H1 (cell line): ENCODE data around the gene A4GALT. TPM values are rescaled to one million over a fixed set of nuclear protein-coding genes. Genes with fewer than 3 reads are reported as not detected.

Experiments used
- CTCF ChIA-PET: fragments of 300-600 bp; sonication (Branson Sonifier 250); formaldehyde crosslinking; loops from one replicate; lab custom pipeline; 2021; ENCODE audit not compliant: partially characterized antibody; lab: Charles Lee
- POLR2A ChIA-PET: fragments of 300-600 bp; sonication (Branson Sonifier 250); formaldehyde crosslinking; loops from one replicate; lab custom pipeline; 2021; ENCODE audit warnings: inconsistent platforms; ENCODE audit not compliant: partially characterized antibody; lab: Charles Lee
- DNase-seq, 2 experiments: peaks; one replicate each; pipeline versions ENCODE4 v3.0.0 to v3.0.0-alpha.2; 2010 to 2022; ENCODE audit warnings: low spot score in 2 of 2, low read depth in 1 of 2, mixed read lengths in 1 of 2
- FAIRE-seq: peaks from 2 replicates; lab custom pipeline; 2011; peaks lifted over from hg19 to GRCh38; lab: Jason Lieb, UNC
- H2AFZ ChIP-seq: 2 replicates; pipeline ENCODE4 v1.8.1; 2012; ENCODE audit warnings: low read length, inconsistent platforms
- H2AK5ac ChIP-seq: 2 replicates; pipeline ENCODE4 v1.6.1; 2013; ENCODE audit warnings: low read depth, low read length
- H2BK120ac ChIP-seq: replicated peaks from 2 replicates; pipeline ENCODE3; 2013; ENCODE audit warnings: low read depth, low read length, inconsistent platforms
- H2BK12ac ChIP-seq: 2 replicates; pipeline ENCODE4 v1.6.1; 2013; ENCODE audit warnings: low read depth, low read length
- H2BK15ac ChIP-seq: 2 replicates; pipeline ENCODE4 v1.6.1; 2013; ENCODE audit warnings: low read length
- H2BK20ac ChIP-seq: 2 replicates; pipeline ENCODE4 v1.6.1; 2013; ENCODE audit warnings: low read length
- H2BK5ac ChIP-seq: 2 replicates; pipeline ENCODE4 v1.6.1; 2013; ENCODE audit warnings: low read depth, low read length
- H3K14ac ChIP-seq: 2 replicates; pipeline ENCODE4 v1.6.1; 2013; ENCODE audit warnings: inconsistent platforms; ENCODE audit not compliant: insufficient read length
- H3K18ac ChIP-seq: 2 replicates; pipeline ENCODE4 v1.6.1; 2013; ENCODE audit warnings: low read length; ENCODE audit errors: extremely low read depth
- H3K23ac ChIP-seq: 2 replicates; pipeline ENCODE4 v1.6.1; 2013; ENCODE audit warnings: inconsistent platforms; ENCODE audit not compliant: insufficient read length
- H3K23me2 ChIP-seq: 2 replicates; pipeline ENCODE4 v1.6.1; 2013; ENCODE audit warnings: low read depth, low read length
- H3K27ac ChIP-seq: 2 replicates; pipeline ENCODE4 v1.6.1; 2011; ENCODE audit warnings: low read depth, low read length, inconsistent platforms
- H3K27me3 ChIP-seq, 4 experiments: replicated peaks in 1 of 4; 1 replicate in 1 of 4; 2 replicates in 3 of 4; pipeline versions ENCODE4 v1.6.1 to v1.8.1; 2011 to 2013; ENCODE audit warnings: low read length in 3 of 4, mild to moderate bottlenecking in 3 of 4, inconsistent platforms in 2 of 4, mixed read lengths in 2 of 4, moderate library complexity in 1 of 4; ENCODE audit not compliant: control insufficient read depth in 3 of 4, insufficient read depth in 3 of 4; ENCODE audit errors: extremely low read depth in 1 of 4
- H3K36me3 ChIP-seq, 4 experiments: 2 replicates each; pipeline versions ENCODE4 v1.6.1 to v1.8.1; 2011 to 2013; ENCODE audit warnings: mild to moderate bottlenecking in 4 of 4, low read length in 3 of 4, moderate library complexity in 2 of 4, control low read depth in 1 of 4, inconsistent platforms in 1 of 4; ENCODE audit not compliant: insufficient read depth in 4 of 4, control insufficient read depth in 2 of 4
- H3K4ac ChIP-seq: replicated peaks from 2 replicates; pipeline ENCODE3; 2013; ENCODE audit warnings: low read length, low read depth, mixed read lengths, inconsistent platforms; ENCODE audit not compliant: insufficient read length
- H3K4me1 ChIP-seq, 4 experiments: replicated peaks in 1 of 4; 1 replicate in 1 of 4; 2 replicates in 3 of 4; pipeline versions ENCODE4 v1.6.1 to v1.8.1; 2011 to 2013; ENCODE audit warnings: low read length in 3 of 4, inconsistent platforms in 2 of 4, mixed read lengths in 1 of 4; ENCODE audit not compliant: insufficient read depth in 4 of 4, control insufficient read depth in 3 of 4
- H3K4me2 ChIP-seq, 2 experiments: 2 replicates each; pipeline versions ENCODE4 v1.6.1 to v1.8.1; 2011 to 2013; ENCODE audit warnings: low read depth in 2 of 2, low read length in 2 of 2, control low read depth in 1 of 2, inconsistent platforms in 1 of 2, mild to moderate bottlenecking in 1 of 2; ENCODE audit not compliant: insufficient read depth in 1 of 2
- H3K4me3 ChIP-seq, 4 experiments: fragments of 200-600, 300-600 bp in 1 of 4; sonication (generic), shearing (Covaris generic), sonication (Bioruptor Twin) in 1 of 4; 2 replicates each; pipeline versions ENCODE4 v1.5.1 to v1.8.1; 2011 to 2016; ENCODE audit warnings: low read length in 4 of 4, low read depth in 3 of 4, control low read depth in 2 of 4, inconsistent platforms in 2 of 4, mild to moderate bottlenecking in 2 of 4, mixed read lengths in 1 of 4, moderate library complexity in 1 of 4; ENCODE audit not compliant: insufficient read depth in 2 of 4; ENCODE audit errors: extremely low read depth in 1 of 4
- H3K56ac ChIP-seq: replicated peaks from 2 replicates; pipeline ENCODE3; 2013; ENCODE audit warnings: low read depth, mild to moderate bottlenecking, mixed read lengths, low read length, inconsistent platforms; ENCODE audit not compliant: insufficient read length
- H3K79me1 ChIP-seq: 2 replicates; pipeline ENCODE4 v1.6.1; 2013; ENCODE audit warnings: low read depth, low read length, control low read depth
- H3K79me2 ChIP-seq, 2 experiments: 2 replicates each; pipeline versions ENCODE4 v1.6.1 to v1.8.1; 2012 to 2013; ENCODE audit warnings: low read length in 2 of 2, mild to moderate bottlenecking in 2 of 2, inconsistent platforms in 1 of 2; ENCODE audit not compliant: insufficient read depth in 2 of 2, control insufficient read depth in 1 of 2
- H3K9ac ChIP-seq, 4 experiments: replicated peaks in 1 of 4; 1 replicate in 1 of 4; 2 replicates in 3 of 4; pipeline versions ENCODE4 v1.6.1 to v1.8.1; 2011 to 2013; ENCODE audit warnings: low read depth in 3 of 4, low read length in 3 of 4, control low read depth in 2 of 4, mild to moderate bottlenecking in 2 of 4, moderate library complexity in 2 of 4, inconsistent platforms in 1 of 4; ENCODE audit errors: extremely low read depth in 1 of 4
- H3K9me3 ChIP-seq, 2 experiments: 2 replicates each; pipeline versions ENCODE4 v1.6.1 to v1.8.1; 2012 to 2013; ENCODE audit warnings: mild to moderate bottlenecking in 2 of 2, moderate library complexity in 2 of 2, control low read depth in 1 of 2, inconsistent platforms in 1 of 2, low read depth in 1 of 2, low read length in 1 of 2, mixed read lengths in 1 of 2; ENCODE audit not compliant: insufficient read depth in 2 of 2
- H4K20me1 ChIP-seq, 2 experiments: replicated peaks in 1 of 2; 2 replicates each; pipeline versions ENCODE3 to v1.8.1; 2011 to 2013; ENCODE audit warnings: inconsistent platforms in 2 of 2, low read length in 2 of 2, mild to moderate bottlenecking in 1 of 2; ENCODE audit not compliant: insufficient read depth in 2 of 2, control insufficient read depth in 1 of 2
- H4K5ac ChIP-seq: 2 replicates; pipeline ENCODE4 v1.6.1; 2013; ENCODE audit warnings: low read length, low read depth, mixed read lengths, inconsistent platforms; ENCODE audit not compliant: insufficient read length
- H4K8ac ChIP-seq: 2 replicates; pipeline ENCODE4 v1.8.0; 2013; ENCODE audit warnings: mild to moderate bottlenecking, moderate library complexity, low read length, inconsistent platforms; ENCODE audit not compliant: insufficient read depth; ENCODE audit errors: extremely low read depth
- H4K91ac ChIP-seq: replicated peaks from 2 replicates; pipeline ENCODE3; 2013; ENCODE audit warnings: low read length, mixed read lengths, inconsistent platforms; ENCODE audit not compliant: insufficient read length
- ATF3 ChIP-seq: IDR thresholded peaks from 2 replicates; pipeline ENCODE4 v1.6.1; 2011; ENCODE audit warnings: low read depth, mild to moderate bottlenecking, low read length; ENCODE audit not compliant: insufficient read depth
- BCL11A ChIP-seq, 2 experiments: IDR thresholded peaks; one replicate each; pipeline ENCODE4 v1.6.1; 2011; ENCODE audit warnings: low read depth in 2 of 2, low read length in 2 of 2, mild to moderate bottlenecking in 2 of 2
- CHD2 ChIP-seq: IDR thresholded peaks from 2 replicates; pipeline ENCODE4 v1.6.1; 2012; ENCODE audit warnings: low read length, improper control_type of control experiment
- POLR2A ChIP-seq, 2 experiments: IDR thresholded peaks; 1 replicate in 1 of 2; 2 replicates in 1 of 2; pipeline ENCODE4 v1.6.1; 2011; ENCODE audit warnings: low read depth in 2 of 2, low read length in 2 of 2, mild to moderate bottlenecking in 2 of 2; ENCODE audit errors: control extremely low read depth in 1 of 2
- POLR2AphosphoS5 ChIP-seq: IDR thresholded peaks from 2 replicates; pipeline ENCODE4 v1.6.1; 2011; ENCODE audit warnings: low read depth, low read length
- RAD21 ChIP-seq, 2 experiments: IDR thresholded peaks in 1 of 2; conservative IDR thresholded peaks in 1 of 2; 2 replicates each; pipeline ENCODE4 v1.6.1; 2011; ENCODE audit warnings: low read depth in 2 of 2, low read length in 2 of 2, improper control_type of control experiment in 1 of 2, inconsistent platforms in 1 of 2, mild to moderate bottlenecking in 1 of 2, moderate library complexity in 1 of 2
- RNF2 ChIP-seq: fragments of 200-900, 300-1000 bp; sonication (generic); IDR thresholded peaks from 2 replicates; pipeline ENCODE4 v1.7.1; 2016; ENCODE audit warnings: borderline replicate concordance, low read depth, mild to moderate bottlenecking, antibody characterized with exemption, low read length; ENCODE audit not compliant: poor library complexity, severe bottlenecking; ENCODE audit errors: missing control alignments
- SIN3A ChIP-seq, 2 experiments: IDR thresholded peaks in 1 of 2; conservative IDR thresholded peaks in 1 of 2; 2 replicates each; pipeline ENCODE4 v1.6.1; 2011 to 2012; ENCODE audit warnings: low read length in 2 of 2, improper control_type of control experiment in 1 of 2, low read depth in 1 of 2, mild to moderate bottlenecking in 1 of 2
- SP1 ChIP-seq: IDR thresholded peaks from 2 replicates; pipeline ENCODE4 v1.6.1; 2011; ENCODE audit warnings: low read depth, low read length
- TAF7 ChIP-seq: optimal IDR thresholded peaks from 2 replicates; pipeline ENCODE3; 2011; ENCODE audit warnings: low read depth, mild to moderate bottlenecking, inconsistent platforms, low read length, moderate library complexity, borderline replicate concordance
- TBP ChIP-seq: IDR thresholded peaks from 2 replicates; pipeline ENCODE4 v1.6.1; 2011; ENCODE audit warnings: low read depth, low read length, improper control_type of control experiment
- TCF12 ChIP-seq: IDR thresholded peaks from 2 replicates; pipeline ENCODE4 v1.6.1; 2011; ENCODE audit warnings: low read depth, mild to moderate bottlenecking, low read length
- YY1 ChIP-seq: IDR thresholded peaks from 2 replicates; pipeline ENCODE4 v1.6.1; 2011; ENCODE audit warnings: low read depth, mild to moderate bottlenecking, low read length
- WGBS, 2 experiments: shearing (Covaris generic) in 1 of 2; methylation state at CpG; one replicate each; pipeline versions ENCODE4 v1.1.6 to v1.1.7; 2013 to 2015; ENCODE audit warnings: low lambda C conversion rate in 2 of 2, mixed read lengths in 2 of 2, inconsistent platforms in 1 of 2, low coverage in 1 of 2, missing lambda C conversion rate in 1 of 2; ENCODE audit not compliant: insufficient replicate concordance in 2 of 2, insufficient coverage in 1 of 2, insufficient read length in 1 of 2; ENCODE audit errors: extremely low coverage in 1 of 2, missing lambda C conversion rate in 1 of 2; 5-methylcytosine and 5-hydroxymethylcytosine counted together
- polyA plus RNA-seq, 7 experiments: library from polyadenylated mRNA; depleted of rRNA in 3 of 7; stranded (reverse) in 5 of 7; unstranded in 2 of 7; fragments of >200 nt in 5 of 7; fragments of 200-250 nt in 2 of 7; gene quantifications; 1 replicate in 5 of 7; 2 replicates in 1 of 7; 4 replicates in 1 of 7; pipeline versions ENCODE4 v1.2.1 to v1.2.3, GENCODE V29; 2011 to 2013; ENCODE audit warnings: missing spikeins in 2 of 7, mixed read lengths in 2 of 7
- total RNA-seq: library from RNA; stranded (reverse); fragmentation: NEBNext Ultra II Directional; extraction: Animal tissue kit (Norgen Biotek cat#: 25700); gene quantifications from 2 replicates; pipeline ENCODE4 v1.2.1, GENCODE V29; 2021

The A4GALT gene
- total and polyA plus RNA-seq, 2 of the 8 experiments (the other 6 are each of a cell fraction or from before 2014, with no cell fraction given): 7.2 to 13.8 TPM

GRCh38 chr22:42732081-42732480, 11.4 kb upstream of the A4GALT start:
- Histone ChIP-seq H3K23me2 (peaks cover 2% of the 10 kb centered on the region; the same call in 1 of the 2 replicates), H3K79me1 (no peaks in the 10 kb centered on the region), H3K18ac (no peak overlapping the region), H3K4ac (no peak overlapping the region), H2AFZ (no peak overlapping the region), H3K27ac (no peak overlapping the region), H2BK15ac (peak overlapping the region; percentile 36; the same call in 1 of the 2 replicates), H2BK5ac (no peak overlapping the region), H3K4me2 (no peak overlapping the region), H3K14ac (no peak overlapping the region), H3K4me3 (no peak overlapping the region), H3K9me3 (no peaks in the 10 kb centered on the region), H2AK5ac (no peak overlapping the region), H2BK120ac (no peak overlapping the region), H3K4me1 (0 out of 7 replicates have a peak, but pooled peaks cover 0 to 2% (median 0%) of the 10 kb centered on the region in 4 experiments), H4K20me1 (no peaks in the 10 kb centered on the region), H4K91ac (no peak overlapping the region), H3K56ac (no peak overlapping the region), H3K27me3 (no peaks in the 10 kb centered on the region), H3K36me3 (no peaks in the 10 kb centered on the region), H2BK12ac (0 out of 2 replicates have a peak overlapping the region, but pooled peaks have one; percentile 19), H4K8ac (no peak overlapping the region), H3K23ac (no peak overlapping the region), H3K79me2 (no peaks in the 10 kb centered on the region), H4K5ac (no peak overlapping the region), H3K9ac (no peak overlapping the region), H2BK20ac (no peak overlapping the region)
- POLR2A ChIA-PET: no interaction called here
- 87% methylated on average over 6 of the region's 6 CpGs; no CpG with 5 or more reads in 1 of the 2 experiments for WGBS, 2 experiments
- no peak for FAIRE-seq
- no peak for DNase-seq
- CTCF ChIA-PET: no interaction called here
- TF ChIP-seq RNF2: no peak
- TF ChIP-seq ATF3: no peak
- no peak for TF ChIP-seq YY1
- no peak for TF ChIP-seq RAD21 (IDR thresholded peaks at IDR 0.05 in 1 of 2, conservative IDR thresholded peaks at IDR 0.05 in 1 of 2; ENCODE audit: low read depth in 2 of 2, low read length in 2 of 2)
- no peak for TF ChIP-seq SIN3A (conservative IDR thresholded peaks at IDR 0.05 in 1 of 2, IDR thresholded peaks at IDR 0.05 in 1 of 2; ENCODE audit: low read depth in 1 of 2, low read length in 2 of 2)
- no peak for TF ChIP-seq TAF7
- no peak for TF ChIP-seq POLR2AphosphoS5
- TF ChIP-seq TCF12: no peak
- TF ChIP-seq SP1: no peak
- no peak for TF ChIP-seq POLR2A (IDR thresholded peaks at IDR 0.05; ENCODE audit: control extremely low read depth in 1 of 2, low read depth in 2 of 2, low read length in 2 of 2)
- no peak for TF ChIP-seq CHD2
- no peak for TF ChIP-seq TBP
- no peak for TF ChIP-seq BCL11A (IDR thresholded peaks at IDR 0.05; ENCODE audit: low read depth in 2 of 2, low read length in 2 of 2)
